GM18520 (cell line): ENCODE results near the gene CDCP1.
A peak's percentile ranks its signal among the peaks of the same experiment; 100 is the strongest.
"Not testable (repeated sequence)": the region's sequence is repeated elsewhere in the genome, so short reads cannot be mapped to it uniquely, and the experiment has no call there.

ENCODE experiments used
- ATAC-seq: cut with Tn5 transposase; IDR thresholded peaks from one replicate; pipeline ENCODE4 v1.9.1; 2021; ENCODE audit not compliant: unreplicated experiment

CDCP1 gene

GRCh38 chr3:45060165-45060892 is 85.8 kb downstream of the CDCP1 start:
- no peak for ATAC-seq

DNA sequence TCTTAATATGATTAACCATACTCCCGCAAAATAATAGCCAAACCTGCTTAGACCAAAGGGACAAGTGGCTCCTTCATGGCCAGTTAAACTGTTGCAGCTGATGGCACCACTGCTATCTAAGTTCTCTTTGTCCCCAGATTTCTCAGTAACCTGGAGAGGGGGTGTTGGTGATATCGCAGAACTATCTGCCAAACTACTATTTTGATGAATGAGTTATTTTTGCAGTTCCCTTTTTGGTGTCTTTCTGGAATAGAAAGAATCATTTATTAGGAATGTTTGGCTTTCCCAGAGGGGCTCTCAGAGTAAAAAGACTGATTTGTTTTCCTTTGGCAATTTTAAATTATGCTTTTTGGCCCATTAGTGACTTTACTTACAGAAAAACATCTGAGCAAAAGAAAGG is 87.0 kb downstream of the CDCP1 start:
- no peak for ATAC-seq

GRCh38 chr3:45057557-45057956 is 88.6 kb downstream of the CDCP1 start:
- ATAC-seq: no peak

DNA sequence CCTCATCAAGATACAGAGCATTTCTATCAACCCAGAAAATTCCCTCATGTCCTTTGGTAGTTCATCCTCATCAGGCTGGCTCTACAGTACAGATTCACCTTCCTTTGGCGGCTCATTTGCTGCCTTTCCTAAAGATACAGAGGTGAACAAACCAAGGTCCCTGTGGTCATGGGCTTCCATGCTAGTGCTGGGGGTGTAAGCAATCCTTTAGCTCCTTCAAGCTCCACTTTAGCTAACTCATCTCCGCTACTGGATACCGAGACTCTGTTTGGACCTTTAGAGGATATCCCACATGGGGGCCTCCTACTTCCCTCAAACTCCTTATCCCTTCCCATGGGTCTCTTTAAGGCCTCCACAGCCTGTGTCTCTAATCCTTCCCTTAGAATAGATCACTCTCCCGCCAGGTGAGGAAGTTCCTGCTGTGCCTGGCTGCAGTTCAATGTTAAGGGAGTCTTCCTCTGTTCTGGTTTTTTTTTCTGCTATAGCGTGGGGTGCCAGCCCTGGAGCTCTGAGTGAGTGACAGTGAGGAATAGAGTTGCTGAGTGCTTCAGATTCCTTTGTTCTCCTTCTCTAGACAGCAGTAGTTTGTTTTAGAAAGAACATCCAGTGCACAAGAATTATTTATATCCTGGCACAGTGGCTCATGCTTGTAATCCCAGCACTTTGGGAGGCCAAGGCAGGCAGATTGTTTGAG is 89.4 kb downstream of the CDCP1 start:
- no peak for ATAC-seq

DNA sequence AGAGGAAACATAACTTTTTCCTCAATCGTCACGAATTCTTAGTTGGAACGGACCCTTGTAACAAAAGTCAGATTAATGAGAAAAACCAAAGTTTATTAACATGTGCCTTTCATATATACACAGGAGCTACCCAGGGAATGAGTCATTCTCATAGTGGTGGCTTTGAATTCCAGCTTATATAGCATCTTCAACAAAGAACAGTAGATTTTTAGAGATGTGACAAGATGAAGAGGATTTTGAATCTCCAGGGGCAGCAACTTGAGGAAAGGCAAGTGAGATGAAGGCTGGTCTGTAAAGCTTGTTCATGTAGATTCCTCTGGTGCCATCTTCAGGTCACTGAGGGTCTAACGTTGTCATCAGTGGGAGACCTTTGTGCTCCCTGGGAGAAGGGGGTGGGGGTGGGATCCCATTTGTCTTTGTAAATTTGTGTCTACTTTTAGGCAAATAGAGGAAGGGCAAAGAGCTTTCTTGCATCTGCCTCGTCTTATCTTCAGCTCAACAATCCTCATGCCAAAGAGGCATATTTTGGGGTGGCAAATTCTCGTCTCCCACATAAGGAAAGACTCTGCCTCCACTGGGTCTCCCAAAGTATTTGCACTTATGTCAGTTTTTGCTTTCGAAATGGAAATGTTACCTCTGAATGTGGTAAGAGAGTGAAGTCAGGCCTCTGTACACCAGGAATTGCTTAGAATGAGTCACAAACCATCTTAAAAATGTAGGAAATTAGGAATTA is 90.6 kb downstream of the CDCP1 start:
- no peak for ATAC-seq

- no peak for ATAC-seq
Observed at GRCh38 chr3:45055032-45055410, 91.2 kb downstream of the CDCP1 start.

DNA sequence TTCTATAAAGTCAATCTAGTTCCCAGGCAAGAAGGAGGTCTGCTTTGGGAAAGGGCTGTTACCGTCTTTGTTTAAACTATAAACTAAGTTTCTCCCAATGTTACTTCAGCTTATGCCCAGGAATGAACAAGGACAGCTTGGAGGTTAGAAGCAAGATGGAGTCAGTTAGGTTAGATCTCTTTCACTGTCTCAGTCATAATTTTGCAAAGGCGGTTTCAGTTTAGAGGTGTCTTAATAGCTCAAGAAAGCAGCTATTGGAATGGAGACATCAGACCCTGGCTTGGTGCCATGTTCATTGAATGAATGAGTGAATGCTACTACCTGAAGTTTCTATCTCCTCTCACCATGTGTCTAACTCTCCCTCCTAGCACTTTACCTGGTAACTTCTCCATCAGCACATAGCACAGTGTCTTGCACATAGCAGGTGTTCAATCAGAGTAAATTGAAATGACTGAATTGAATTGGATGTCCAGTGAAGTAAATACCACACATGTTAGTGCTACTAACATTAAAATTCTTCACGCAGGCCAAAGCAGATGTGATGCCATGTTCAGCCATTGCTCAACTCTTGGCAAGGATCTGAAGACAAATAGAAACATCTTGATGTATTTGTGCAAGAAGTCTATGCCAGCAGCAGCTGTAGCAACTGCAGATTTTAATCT is 91.9 kb downstream of the CDCP1 start:
- ATAC-seq: no peak

DNA sequence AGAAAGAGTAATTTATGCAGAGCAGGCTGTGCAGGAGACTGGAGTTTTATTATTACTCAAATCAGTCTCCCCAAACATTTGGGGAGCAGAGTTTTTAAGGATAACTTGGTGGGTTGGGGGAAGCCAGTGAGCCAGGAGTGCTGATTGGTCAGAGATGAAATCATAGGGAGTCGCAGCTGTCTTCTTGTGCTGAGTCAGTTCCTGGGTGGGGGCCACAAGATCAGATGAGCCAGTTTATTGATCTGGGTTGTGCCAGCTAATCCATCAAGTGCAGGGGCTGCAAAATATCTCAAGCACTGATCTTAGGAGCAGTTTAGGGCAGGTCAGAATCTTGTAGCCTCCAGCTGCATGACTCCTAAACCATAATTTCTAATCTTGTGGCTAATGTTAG is 92.4 kb downstream of the CDCP1 start:
- not testable (repeated sequence) for ATAC-seq

DNA sequence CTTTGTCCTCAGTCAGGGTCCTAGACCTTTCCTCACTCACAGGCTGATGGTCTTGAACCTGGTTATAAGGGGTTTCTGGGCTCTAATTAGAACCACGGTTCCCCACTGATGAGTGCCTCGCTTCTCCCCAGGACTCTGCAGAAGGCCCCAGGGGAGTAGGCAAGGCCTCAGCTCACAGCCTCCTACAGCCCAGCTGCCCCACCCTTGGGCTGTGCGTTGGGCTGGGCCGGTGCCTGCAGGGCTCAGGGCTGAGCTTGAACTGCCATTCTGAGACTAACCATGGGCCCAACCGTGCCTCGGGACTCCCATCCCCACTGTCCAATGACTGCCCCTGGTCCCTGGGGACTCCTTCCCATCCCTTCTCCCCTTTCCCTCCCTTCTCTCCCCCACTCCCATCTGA is 94.5 kb downstream of the CDCP1 start:
- no peak for ATAC-seq

- ATAC-seq: no peak
Observed at GRCh38 chr3:45049807-45050206, 96.4 kb downstream of the CDCP1 start.

DNA sequence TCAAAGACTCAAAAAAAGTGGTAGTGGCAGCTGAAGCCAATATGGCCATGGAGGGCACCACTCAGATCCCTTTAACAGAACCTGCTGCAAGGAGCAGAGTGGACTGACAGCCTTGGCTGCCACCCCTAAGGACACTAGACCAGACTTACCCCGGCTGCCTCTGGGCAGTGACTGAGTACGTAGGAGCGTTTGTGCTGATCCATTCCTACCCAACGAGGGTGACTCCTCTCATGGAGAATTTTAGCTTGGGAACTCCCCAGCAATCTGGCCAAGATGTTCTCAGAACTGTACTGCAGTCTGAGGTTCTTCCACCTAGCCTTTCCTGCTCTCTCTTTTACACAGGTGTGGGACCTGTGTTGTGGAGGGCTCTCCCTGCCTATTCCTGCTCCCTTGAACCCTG is 97.9 kb downstream of the CDCP1 start:
- no peak for ATAC-seq

GRCh38 chr3:45043728-45044299 is 102.4 kb downstream of the CDCP1 start:
- no peak for ATAC-seq

GRCh38 chr3:45042162-45042561 is 104.0 kb downstream of the CDCP1 start:
- ATAC-seq: no peak

- no peak for ATAC-seq
Observed at GRCh38 chr3:45041666-45042065, 104.5 kb downstream of the CDCP1 start.

GRCh38 chr3:45037720-45038455 is 108.3 kb downstream of the CDCP1 start:
- ATAC-seq: peak; percentile 73

- no peak for ATAC-seq
Observed at GRCh38 chr3:45035441-45036301, 110.5 kb downstream of the CDCP1 start.

DNA sequence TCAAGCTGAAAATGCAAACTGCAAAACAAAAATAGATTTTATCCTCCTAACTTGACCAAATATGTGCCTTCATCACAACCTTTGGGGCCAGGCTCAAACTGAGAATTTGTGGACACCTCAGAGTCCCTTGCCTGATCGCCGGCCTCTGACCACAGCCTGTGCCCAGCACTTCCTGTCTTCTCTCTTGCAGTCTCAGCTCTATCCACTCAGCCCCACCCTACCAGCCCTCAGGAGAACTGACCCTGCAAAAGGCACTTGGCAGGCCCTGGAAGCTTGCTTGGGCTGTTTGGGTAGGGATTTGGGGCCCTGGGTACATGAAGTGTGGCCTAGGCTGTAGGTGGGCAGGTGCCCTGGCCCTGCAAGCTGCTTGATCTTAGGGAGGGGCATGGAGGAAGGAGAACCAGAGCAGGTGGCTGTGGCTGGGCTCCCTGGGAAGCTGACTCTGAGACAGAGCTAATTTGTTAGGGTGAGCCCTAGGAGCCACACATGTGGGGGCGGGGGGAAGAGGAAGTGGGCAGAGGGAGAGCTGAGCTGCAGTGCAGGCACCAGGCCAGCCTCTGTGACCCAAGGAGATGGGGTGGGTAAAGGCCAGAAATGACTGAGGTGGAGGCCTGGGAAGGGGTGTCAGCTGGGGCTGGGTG is 111.4 kb downstream of the CDCP1 start:
- no peak for ATAC-seq

DNA sequence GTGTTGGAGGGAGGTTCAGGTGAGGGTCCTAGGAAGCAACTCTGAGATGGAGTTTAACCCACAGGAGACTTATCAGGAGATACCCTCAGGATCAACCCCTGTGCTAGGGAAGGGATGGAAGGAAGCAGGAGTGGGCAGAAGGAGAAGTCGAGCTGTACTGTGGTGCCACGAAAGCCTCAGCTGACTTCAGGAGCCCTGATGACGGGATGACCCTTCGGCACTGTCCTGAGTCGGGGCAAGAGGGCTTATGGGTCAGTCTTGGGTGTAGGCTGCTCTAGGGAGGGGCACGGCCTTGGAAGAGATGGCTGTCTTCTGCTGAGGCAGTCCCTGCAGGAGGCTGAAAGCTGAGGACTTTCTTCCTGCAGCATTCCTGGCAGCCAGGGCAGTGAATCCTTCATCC is 112.4 kb downstream of the CDCP1 start:
- no peak for ATAC-seq
